Effector memory CD8-positive, alpha-beta T cell (primary cell): Measurements from ENCODE around the gene NR6A1.

Experiments
- ATAC-seq: fragments of 150-1000 bp; cut with Tn5 transposase; replicated peaks from 2 replicates; pipeline ENCODE4 v1.10.0; 2021; ENCODE audit warnings: mild to moderate bottlenecking, moderate library complexity
- DNase-seq, 3 experiments: peaks; one replicate each; pipeline ENCODE4 v3.0.0; 2021
- H3K27ac Mint-ChIP-seq, 2 donors: one replicate each; pipeline ENCODE4 v1.8.0; 2022; ENCODE audit warnings: mild to moderate bottlenecking in 2 of 2, mixed read lengths in 2 of 2, moderate library complexity in 2 of 2
- H3K27me3 Mint-ChIP-seq, 2 donors: one replicate each; pipeline ENCODE4 v1.8.0; 2022; ENCODE audit warnings: mixed read lengths in 2 of 2
- H3K36me3 Mint-ChIP-seq: one replicate; pipeline ENCODE4 v1.8.0; 2022; ENCODE audit warnings: mild to moderate bottlenecking, moderate library complexity, mixed read lengths; ENCODE audit not compliant: insufficient read depth
- H3K4me1 Mint-ChIP-seq, 2 donors: one replicate each; pipeline ENCODE4 v1.8.0; 2022; ENCODE audit warnings: low read depth in 2 of 2, mixed read lengths in 2 of 2
- H3K4me3 Mint-ChIP-seq, 2 donors: one replicate each; pipeline ENCODE4 v1.8.0; 2022; ENCODE audit warnings: mild to moderate bottlenecking in 2 of 2, mixed read lengths in 2 of 2, moderate library complexity in 2 of 2
- H3K9me3 Mint-ChIP-seq, 2 donors: one replicate each; pipeline ENCODE4 v1.8.0; 2022; ENCODE audit warnings: mixed read lengths in 2 of 2

The NR6A1 gene

DNA sequence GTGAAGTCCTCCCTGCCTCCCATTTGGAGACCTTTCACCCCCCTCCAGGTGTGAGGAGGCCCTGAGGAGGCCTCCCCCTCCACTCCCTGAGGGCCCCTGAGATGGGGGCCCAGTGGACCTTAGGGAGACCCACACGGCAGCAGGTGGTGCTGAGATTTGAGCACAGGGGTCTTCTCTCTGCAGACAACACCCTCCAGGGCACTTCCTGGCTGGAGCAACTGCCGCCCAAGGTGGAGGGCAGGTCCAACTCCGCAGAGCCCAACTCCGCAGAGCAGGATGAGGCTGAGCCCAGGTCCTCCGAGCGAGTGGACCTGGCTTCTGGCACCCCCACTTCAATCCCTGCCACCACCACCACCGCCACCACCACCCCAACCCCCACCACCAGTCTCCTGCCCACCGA is 32.8 kb upstream of the NR6A1 start:
- no peak overlapping the region for H3K4me3 Mint-ChIP-seq
- DNase-seq, result no peak
- no peaks in the 10 kb centered on the region for H3K4me1 Mint-ChIP-seq
- no peaks in the 10 kb centered on the region for H3K36me3 Mint-ChIP-seq
- no peak overlapping the region for H3K27ac Mint-ChIP-seq
- H3K9me3 Mint-ChIP-seq, result no peaks in the 10 kb centered on the region
- no peak for ATAC-seq
- H3K27me3 Mint-ChIP-seq, result peaks cover 13 to 40% of the 10 kb centered on the region in 2 donors

DNA sequence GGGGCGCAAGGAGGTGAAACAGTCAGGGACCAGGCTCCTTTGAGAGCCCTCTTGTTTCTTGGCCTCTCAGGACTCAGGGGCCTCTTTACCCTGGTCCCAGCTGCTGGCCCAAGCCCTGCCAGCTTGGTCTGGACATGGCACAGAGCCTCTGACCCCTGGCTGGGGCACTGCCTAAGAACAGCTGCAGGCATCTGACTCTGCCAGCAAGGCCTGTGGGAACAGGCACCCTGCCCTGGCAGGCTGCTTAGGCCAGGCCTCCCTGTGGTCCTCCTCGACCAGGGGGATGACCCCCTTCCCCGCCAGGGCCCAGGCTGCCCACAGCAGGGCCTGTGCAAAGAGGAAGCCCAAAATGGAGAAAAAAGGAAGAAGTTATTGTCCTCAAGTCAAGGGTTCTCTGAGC is 31.3 kb upstream of the NR6A1 start:
- peaks cover 3 to 33% of the 10 kb centered on the region in 2 donors for H3K27me3 Mint-ChIP-seq
- no peak for ATAC-seq
- no peak overlapping the region for H3K27ac Mint-ChIP-seq
- no peaks in the 10 kb centered on the region for H3K9me3 Mint-ChIP-seq
- no peak for DNase-seq
- no peaks in the 10 kb centered on the region for H3K4me1 Mint-ChIP-seq
- no peaks in the 10 kb centered on the region for H3K36me3 Mint-ChIP-seq
- no peak overlapping the region for H3K4me3 Mint-ChIP-seq

DNA sequence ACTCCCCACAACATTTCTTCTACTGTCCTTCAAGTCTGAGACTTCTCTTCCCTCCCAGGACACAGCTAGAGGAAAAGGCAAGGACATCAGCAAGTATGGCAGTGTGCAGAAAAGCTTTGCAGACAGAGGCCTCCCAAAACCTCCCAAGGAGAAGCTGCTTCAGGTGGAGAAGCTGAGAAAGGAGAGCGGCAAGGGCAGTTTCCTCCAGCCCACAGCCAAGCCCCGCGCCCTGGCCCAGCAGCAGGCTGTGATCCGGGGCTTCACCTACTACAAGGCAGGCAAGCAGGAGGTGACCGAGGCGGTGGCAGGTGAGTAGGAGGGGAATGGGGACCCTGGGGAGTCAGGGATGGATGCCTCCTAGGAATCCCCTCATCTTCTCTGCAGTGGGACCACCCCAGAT is 30.2 kb upstream of the NR6A1 start:
- no peaks in the 10 kb centered on the region for H3K4me1 Mint-ChIP-seq
- no peaks in the 10 kb centered on the region for H3K36me3 Mint-ChIP-seq
- no peak for DNase-seq
- H3K4me3 Mint-ChIP-seq, result no peak overlapping the region
- H3K27ac Mint-ChIP-seq, result no peak overlapping the region
- no peak for ATAC-seq
- H3K9me3 Mint-ChIP-seq, result no peaks in the 10 kb centered on the region
- peaks cover 0 to 32% of the 10 kb centered on the region in 2 donors for H3K27me3 Mint-ChIP-seq

DNA sequence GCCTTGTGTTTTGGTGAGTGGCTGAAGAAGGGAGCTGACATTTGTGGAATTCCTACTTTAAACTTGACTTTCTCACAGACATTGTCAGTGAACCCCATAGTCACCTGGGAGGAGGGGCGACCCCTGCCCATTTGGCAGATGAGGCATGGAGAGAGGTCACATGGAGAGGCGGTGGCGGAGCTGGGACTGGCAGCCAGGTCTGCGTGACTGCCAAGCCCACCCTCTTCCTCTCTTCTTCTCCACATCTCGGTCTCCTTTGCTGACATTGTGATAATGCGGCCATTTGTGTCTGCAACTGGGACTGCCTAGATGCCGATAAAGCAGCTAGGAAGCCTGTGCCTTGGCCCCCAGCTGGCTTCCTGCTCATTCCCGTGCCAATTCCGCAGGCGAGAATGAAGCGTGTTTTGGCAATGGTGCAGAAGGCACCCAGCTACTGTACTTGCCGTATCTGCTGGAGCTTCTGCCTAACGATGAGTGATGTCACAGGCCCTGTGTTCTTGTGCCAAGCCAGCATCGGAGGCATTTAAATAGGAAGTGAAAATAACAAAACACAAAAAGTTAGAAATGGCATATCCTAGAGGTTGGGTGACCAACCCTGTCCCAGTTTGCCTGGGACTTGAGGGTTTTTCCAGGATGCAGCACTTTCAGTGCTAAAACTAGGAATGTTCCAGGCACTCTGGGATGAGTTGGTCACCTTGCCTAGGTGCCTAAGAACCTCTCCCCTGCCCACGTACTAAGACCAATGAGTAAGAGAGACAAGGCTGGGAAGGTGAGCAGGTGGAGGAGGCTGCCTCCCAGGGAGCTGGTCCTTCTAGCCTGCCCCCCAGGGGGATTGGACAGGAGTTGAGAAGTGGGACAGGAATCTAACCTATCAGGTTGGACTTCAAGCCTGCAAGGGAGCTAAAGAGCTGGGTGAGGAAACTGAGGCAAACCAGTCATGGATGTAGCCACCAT is 29.5 kb upstream of the NR6A1 start:
- Mint-ChIP-seq H3K9me3 (no peaks in the 10 kb centered on the region), H3K27me3 (peaks cover 0 to 32% of the 10 kb centered on the region in 2 donors), H3K4me1 (no peaks in the 10 kb centered on the region), H3K27ac (no peak overlapping the region), H3K36me3 (no peaks in the 10 kb centered on the region), H3K4me3 (no peak overlapping the region)
- no peak for DNase-seq
- ATAC-seq, result peak; percentile 26

DNA sequence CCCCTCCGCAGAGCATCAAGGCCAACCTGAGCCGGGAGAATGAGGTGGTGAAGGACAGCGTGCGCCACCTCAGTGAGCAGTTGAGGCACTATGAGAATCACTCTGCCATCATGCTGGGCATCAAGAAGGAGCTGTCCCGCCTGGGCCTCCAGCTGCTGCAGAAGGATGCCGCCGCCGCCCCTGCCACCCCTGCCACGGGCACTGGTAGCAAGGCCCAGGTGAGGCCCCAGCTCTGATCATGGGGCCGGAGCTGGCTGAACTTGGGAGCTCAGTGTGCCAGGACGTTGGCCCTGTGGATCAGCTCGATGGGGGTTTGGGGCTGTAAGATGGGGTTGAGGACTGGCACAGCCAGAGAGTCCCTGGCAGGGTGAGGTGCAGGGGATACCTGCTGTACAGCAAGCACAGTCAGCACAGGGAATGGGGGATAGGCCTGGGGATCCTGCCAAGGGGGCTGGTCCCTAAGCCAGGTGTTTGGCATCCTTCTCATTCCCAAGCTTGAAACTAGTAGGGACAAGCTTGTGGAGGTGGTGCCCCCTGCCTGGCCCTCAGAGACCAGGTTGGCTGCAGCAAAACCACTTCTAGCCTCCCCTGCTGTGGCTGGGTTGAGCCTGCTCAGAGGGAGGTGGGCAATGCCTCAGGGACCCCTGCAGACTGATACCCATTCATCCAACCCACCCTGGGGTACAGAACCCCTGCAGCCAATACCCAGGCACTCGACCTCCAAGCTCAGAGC is 28.3 kb upstream of the NR6A1 start:
- Mint-ChIP-seq H3K4me1 (no peaks in the 10 kb centered on the region), H3K9me3 (no peaks in the 10 kb centered on the region), H3K27ac (no peak overlapping the region), H3K27me3 (peaks cover 0 to 32% of the 10 kb centered on the region in 2 donors), H3K4me3 (no peak overlapping the region), H3K36me3 (no peaks in the 10 kb centered on the region)
- DNase-seq, result no peak
- no peak for ATAC-seq

DNA sequence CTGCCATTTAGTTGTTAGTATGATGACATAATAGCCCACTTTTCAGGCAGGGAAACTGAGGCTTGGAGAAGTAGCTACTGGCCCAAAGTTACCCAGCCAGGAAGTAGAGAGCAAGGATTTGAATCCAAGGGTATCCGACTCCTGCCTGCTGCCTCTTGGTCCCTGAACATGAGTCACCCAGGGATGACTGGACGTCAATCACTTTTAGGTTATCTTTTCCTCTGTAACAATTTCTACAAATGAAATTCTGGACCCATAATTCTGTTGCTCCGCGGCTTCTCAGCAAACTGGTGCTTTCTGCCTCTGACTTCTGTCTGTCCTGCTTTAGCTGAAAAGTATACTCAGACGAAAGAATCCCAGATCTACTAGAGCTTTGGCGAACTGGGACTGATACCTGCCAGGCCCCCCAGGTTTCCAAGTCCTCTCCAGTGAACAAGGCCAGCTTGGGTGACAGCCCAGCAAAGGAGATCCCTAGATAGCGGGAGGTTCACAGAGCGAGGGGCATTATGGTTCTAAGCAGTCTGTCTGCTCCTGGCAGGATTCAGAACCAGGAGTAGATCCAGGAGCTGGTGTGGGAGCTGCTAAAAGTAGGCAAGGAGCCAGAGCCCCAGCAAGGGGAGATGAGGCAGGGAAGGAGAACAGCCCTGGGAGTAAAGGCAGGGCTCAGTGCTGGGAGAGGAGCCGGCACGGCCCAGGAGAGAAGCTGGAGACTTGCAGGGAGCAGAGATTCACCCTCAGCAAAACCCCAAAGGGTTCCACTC is 26.4 kb upstream of the NR6A1 start:
- peaks cover 0 to 49% of the 10 kb centered on the region in 2 donors for H3K27me3 Mint-ChIP-seq

DNA sequence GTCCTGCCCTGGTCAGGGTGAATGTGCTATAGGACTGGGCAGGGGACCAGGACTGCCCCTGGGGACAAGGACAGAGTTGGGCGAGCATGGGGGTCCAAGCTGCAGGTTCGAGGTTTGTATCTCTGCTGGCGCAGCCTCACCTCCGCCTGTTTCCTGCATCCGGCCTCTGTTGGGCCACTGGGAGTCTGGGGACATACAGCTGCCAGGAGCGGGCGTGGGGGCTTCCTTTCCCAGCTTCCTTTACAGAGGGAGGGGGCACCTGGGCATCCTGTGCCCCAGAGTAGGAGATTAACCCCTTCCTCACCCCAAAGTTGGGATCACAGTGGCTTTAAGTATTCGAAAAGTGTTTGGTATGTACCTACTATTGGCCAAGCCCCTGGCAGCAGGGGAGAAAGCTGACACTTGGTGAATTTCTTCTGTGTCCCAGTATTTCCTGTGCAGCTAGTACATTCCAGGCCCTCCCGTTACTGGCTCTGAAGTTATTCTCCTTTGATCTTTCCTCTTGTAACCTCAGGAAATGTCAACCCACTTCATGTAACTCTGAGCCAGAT is 24.8 kb upstream of the NR6A1 start:
- Mint-ChIP-seq H3K27me3 (peaks cover 0 to 60% of the 10 kb centered on the region in 2 donors), H3K4me1 (no peaks in the 10 kb centered on the region), H3K36me3 (no peaks in the 10 kb centered on the region), H3K9me3 (no peaks in the 10 kb centered on the region), H3K27ac (no peak overlapping the region), H3K4me3 (no peak overlapping the region)
- ATAC-seq, result no peak
- no peak for DNase-seq

More for the DNA sequence above, 26.4 kb upstream of the NR6A1 start:
- Mint-ChIP-seq H3K4me3 (no peak overlapping the region), H3K27ac (no peak overlapping the region), H3K4me1 (no peaks in the 10 kb centered on the region), H3K36me3 (no peaks in the 10 kb centered on the region), H3K9me3 (no peaks in the 10 kb centered on the region)
- DNase-seq (no peak), ATAC-seq (no peak)

DNA sequence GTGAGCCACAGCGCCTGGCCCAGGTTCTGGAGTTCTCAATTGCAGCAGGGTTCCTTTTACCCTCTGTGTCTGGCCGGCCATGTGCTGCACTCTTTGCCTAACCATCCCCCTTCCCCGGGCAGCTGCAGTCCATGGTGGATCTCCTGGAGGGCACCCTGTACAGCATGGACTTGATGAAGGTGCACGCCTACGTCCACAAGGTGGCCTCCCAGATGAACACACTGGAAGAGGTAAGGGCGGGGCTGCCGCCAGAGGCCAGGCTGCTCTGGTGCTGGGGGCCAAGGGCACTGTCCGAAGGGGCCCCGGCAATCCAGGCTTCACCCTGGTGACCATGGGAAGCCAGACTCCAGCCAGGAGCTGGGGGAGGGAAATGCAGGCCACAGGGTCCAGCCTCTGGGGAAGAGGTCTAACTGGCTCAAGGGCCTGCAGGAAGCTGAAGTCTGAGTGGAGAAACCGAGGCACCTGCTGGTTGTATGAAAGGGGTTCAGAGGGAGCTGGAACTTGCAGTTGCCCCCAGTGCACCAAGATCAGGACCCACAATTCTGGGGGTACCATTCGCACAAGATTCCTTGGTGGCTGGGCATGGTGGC is 23.9 kb upstream of the NR6A1 start:
- Mint-ChIP-seq H3K27me3 (peaks cover 0 to 59% of the 10 kb centered on the region in 2 donors), H3K36me3 (no peaks in the 10 kb centered on the region), H3K9me3 (no peaks in the 10 kb centered on the region), H3K4me1 (no peaks in the 10 kb centered on the region), H3K27ac (no peak overlapping the region), H3K4me3 (no peak overlapping the region)
- DNase-seq (no peak), ATAC-seq (no peak)

DNA sequence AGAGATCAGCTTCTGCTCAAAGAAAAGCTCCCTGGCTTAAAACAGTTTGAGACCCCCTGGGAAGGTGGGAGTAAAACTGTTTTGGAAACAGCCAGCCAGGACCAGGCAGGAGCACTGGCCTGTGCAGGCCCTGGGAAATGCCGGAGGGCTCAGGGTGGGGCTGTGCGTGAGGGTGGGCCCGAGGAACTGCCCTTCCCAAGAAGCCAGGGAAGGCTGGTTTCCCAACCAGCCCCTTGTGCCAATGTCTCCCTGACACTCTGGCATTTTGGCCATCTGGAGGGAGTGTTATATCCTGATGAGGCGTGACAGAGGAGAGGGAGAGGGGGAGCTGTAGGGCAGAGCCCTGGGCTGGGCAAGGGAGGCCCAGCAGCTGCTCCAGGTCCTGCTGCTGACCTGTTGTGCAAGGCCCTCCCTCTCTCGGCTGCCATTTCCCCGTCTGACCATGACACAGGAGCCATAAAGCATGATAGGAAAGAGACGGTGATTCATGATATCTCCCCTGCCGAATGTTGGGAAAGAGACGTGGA is 22.0 kb upstream of the NR6A1 start:
- Mint-ChIP-seq H3K4me1 (no peaks in the 10 kb centered on the region), H3K27ac (no peak overlapping the region), H3K27me3 (peaks cover 0 to 49% of the 10 kb centered on the region in 2 donors), H3K9me3 (no peaks in the 10 kb centered on the region), H3K4me3 (no peak overlapping the region), H3K36me3 (no peaks in the 10 kb centered on the region)
- DNase-seq (no peak), ATAC-seq (no peak)

DNA sequence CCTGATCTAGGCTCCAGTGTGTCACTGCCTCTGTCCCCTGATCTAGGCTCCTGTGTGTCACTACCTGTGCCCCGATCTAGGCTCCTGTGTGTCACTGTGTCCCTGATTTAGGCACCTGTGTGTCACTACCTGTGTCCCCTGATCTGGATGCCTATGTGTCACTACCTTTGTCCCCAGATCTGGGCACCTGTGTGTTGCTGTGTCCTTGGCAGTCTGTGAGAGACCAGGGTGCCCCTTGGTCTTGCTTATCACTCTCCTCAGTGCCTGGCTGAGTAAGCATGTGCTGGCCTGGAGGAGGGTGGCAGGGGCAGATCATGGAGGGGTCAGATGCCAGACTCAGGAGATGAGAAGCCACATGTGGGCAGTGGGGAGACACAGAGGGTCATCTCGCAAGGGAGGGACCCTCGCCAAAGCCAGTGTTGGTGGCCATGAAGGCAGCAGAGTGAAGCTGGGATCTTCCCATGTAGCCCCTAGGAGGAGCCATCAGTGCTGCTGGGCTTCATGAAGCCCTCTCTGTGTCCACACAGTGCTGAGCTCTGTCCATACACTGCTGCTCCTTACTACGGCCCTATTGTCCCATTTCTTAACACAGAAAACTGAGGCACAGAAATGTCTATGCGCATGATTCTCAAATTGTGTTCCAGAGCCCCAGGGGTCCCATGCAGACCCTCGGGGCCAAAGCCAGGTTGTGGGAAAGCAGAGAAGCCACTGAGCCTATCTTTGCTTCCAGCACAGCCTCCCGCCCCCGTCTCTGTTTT is 21.3 kb upstream of the NR6A1 start:
- H3K4me3 Mint-ChIP-seq, result no peak overlapping the region
- H3K36me3 Mint-ChIP-seq, result no peaks in the 10 kb centered on the region
- no peak for DNase-seq
- no peaks in the 10 kb centered on the region for H3K9me3 Mint-ChIP-seq
- peaks cover 0 to 42% of the 10 kb centered on the region in 2 donors for H3K27me3 Mint-ChIP-seq
- no peaks in the 10 kb centered on the region for H3K4me1 Mint-ChIP-seq
- ATAC-seq, result no peak
- peak overlapping the region in 1 of 2 donors; percentile 4 for H3K27ac Mint-ChIP-seq

DNA sequence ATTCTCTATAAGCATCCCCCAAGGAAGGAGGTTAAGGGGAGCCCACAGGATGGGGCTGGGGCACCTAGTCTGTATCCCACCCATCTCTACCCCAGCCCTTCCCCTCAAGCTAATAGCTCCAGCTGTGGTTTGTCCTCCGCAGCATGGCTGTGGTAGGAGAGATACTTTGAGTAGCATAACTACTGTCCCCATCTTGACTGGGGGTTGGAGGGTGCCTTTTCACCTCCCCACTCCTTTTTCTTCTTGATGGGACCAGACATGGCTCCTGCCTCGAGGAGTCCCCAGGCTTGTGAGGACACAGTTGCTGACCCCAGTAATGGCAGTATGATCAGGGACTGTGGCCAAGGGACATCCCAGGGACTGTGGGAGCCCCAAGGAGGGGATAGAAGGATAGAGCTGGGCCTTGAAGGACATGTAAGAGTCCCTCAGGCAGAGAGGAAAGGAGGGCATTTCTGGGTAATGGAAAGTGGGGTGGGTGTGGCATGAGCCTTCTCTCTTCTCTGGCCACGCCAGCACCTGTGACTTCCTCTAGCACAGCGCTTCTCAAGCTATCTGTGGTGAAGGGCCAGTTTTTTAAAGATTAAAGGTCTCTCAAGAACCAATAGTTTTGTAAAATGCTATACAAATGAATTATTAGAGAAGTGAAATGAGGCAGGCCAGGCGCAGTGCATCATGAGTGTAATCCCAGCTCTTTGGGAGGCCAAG is 19.8 kb upstream of the NR6A1 start:
- Mint-ChIP-seq H3K4me1 (no peaks in the 10 kb centered on the region), H3K27me3 (peaks cover 0 to 38% of the 10 kb centered on the region in 2 donors), H3K27ac (peak overlapping the region in 1 of 2 donors; percentile 4), H3K36me3 (no peaks in the 10 kb centered on the region), H3K4me3 (no peak overlapping the region), H3K9me3 (no peaks in the 10 kb centered on the region)
- ATAC-seq (no peak), DNase-seq (no peak)

DNA sequence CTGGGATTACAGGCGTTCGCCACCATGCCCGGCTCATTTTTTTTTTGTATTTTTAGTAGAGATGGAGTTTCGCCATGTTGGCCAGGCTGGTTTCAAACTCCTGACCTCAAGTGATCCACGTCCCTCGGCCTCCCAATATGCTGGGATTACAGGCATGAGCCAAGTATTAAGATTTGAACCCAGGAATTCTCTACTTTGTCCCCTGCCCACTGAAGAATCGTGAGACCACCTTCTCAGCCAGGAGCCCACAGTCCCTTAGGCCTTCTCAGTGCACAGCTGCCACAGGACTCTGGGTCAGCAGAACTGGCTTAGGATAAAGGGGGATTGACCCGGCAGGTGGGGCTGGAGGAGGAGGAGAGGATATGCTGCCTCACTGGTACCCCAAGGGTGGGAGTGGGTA is 19.2 kb upstream of the NR6A1 start:
- Mint-ChIP-seq H3K4me3 (no peak overlapping the region), H3K36me3 (no peaks in the 10 kb centered on the region)

More for the DNA sequence above, 19.2 kb upstream of the NR6A1 start:
- ATAC-seq, result no peak
- H3K27ac Mint-ChIP-seq, result no peak overlapping the region
- H3K27me3 Mint-ChIP-seq, result peaks cover 0 to 38% of the 10 kb centered on the region in 2 donors
- no peak for DNase-seq
- no peaks in the 10 kb centered on the region for H3K4me1 Mint-ChIP-seq
- H3K9me3 Mint-ChIP-seq, result no peaks in the 10 kb centered on the region
